MCF 10A (cell line): Measurements from ENCODE around the gene AGBL3. TPM values are rescaled to one million over a fixed set of nuclear protein-coding genes. Genes with fewer than 3 reads are reported as not detected.

Source experiments
- BruUV-seq: library from RNA; stranded (reverse); fragments of 400-500 nt; replicated peaks from 2 replicates; lab custom pipeline; 2021; lab: Mats Ljungman, UMichigan
- CTCF ChIA-PET: fragments of 300-600 bp; sonication (Branson Sonifier 250); formaldehyde crosslinking; extraction: SDS; loops from one replicate; lab custom pipeline; 2021; ENCODE audit warnings: antibody characterized with exemption, inconsistent platforms; lab: Yijun Ruan, JAX
- POLR2A ChIA-PET: fragments of 300-600, 350-650 bp; sonication (Branson Sonifier 250); formaldehyde crosslinking; extraction: SDS; loops from one replicate; lab custom pipeline; 2020; ENCODE audit warnings: antibody characterized with exemption, inconsistent platforms; lab: Yijun Ruan, JAX
- DNase-seq: peaks from one replicate; pipeline ENCODE4 v3.0.0-alpha.2; 2018; ENCODE audit not compliant: unreplicated experiment
- H3K27ac Mint-ChIP-seq: one replicate; pipeline ENCODE4 v1.8.0; 2022; ENCODE audit warnings: mild to moderate bottlenecking, low read depth, mixed read lengths; ENCODE audit not compliant: unreplicated experiment
- H3K27me3 Mint-ChIP-seq: one replicate; pipeline ENCODE4 v1.8.0; 2022; ENCODE audit warnings: mixed read lengths; ENCODE audit not compliant: insufficient read depth, unreplicated experiment
- H3K36me3 Mint-ChIP-seq: one replicate; pipeline ENCODE4 v1.8.0; 2022; ENCODE audit warnings: mild to moderate bottlenecking, moderate library complexity, mixed read lengths; ENCODE audit not compliant: insufficient read depth, unreplicated experiment
- H3K4me1 Mint-ChIP-seq: one replicate; pipeline ENCODE4 v1.8.0; 2022; ENCODE audit warnings: mixed read lengths; ENCODE audit not compliant: insufficient read depth, unreplicated experiment
- H3K4me3 Mint-ChIP-seq: one replicate; pipeline ENCODE4 v1.8.0; 2022; ENCODE audit warnings: mild to moderate bottlenecking, moderate library complexity, mixed read lengths; ENCODE audit not compliant: unreplicated experiment
- H3K9me3 Mint-ChIP-seq: one replicate; pipeline ENCODE4 v1.8.0; 2022; ENCODE audit warnings: mixed read lengths; ENCODE audit not compliant: unreplicated experiment
- intact Hi-C: fragments of 100-400 bp; cut with micrococcal nuclease; formaldehyde crosslinking; loops from 2 replicates; pipeline ENCODE4 v1.14.1; 2022
- total RNA-seq: library from RNA; stranded (reverse); gene quantifications from 2 replicates; pipeline ENCODE4 v1.2.3, GENCODE V29; 2022
- TF ChIP-seq, protein P1 (sequence below): fragments of 200-600 bp; IDR thresholded peaks from one replicate; pipeline ENCODE4 v1.8.0; 2022; ENCODE audit warnings: antibody characterized with exemption, mild to moderate bottlenecking; ENCODE audit not compliant: unreplicated experiment

AGBL3 gene
- total RNA-seq, 1 experiment from 2014 or later = 1.8 TPM

DNA sequence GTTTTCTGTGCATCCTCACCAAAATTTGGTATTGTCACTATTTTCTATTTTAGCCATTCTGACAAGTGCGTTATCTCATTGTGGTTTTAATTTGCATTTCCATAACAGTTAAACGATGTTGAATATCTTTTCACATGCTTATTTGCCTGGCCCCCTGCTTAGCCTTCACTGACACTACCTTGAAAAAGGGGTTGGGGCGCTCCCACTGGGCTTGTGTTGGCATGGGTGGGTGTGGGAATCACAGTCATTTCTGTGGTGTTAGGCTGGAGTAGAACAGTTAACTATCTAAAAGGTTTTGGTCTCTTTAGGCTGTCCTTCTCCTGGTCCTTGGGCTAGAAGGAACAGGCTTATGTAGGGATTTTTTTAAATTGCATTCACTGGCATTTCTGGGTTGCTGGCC, 89.4 kb downstream of the AGBL3 start:
- Mint-ChIP-seq H3K9me3 (no peaks in the 10 kb centered on the region), H3K4me1 (no peaks in the 10 kb centered on the region), H3K27me3 (peaks cover 37% of the 10 kb centered on the region), H3K4me3 (no peak overlapping the region), H3K27ac (no peak overlapping the region), H3K36me3 (no peaks in the 10 kb centered on the region)
- no peak for DNase-seq
- BruUV-seq = no TSS peak
- POLR2A ChIA-PET = interaction anchor here (0.7 kb wide), 1 partner anchor 16 kb away, joined by 3 read pairs; no protein-coding TSS in a partner anchor
- TF ChIP-seq, protein P1, sequence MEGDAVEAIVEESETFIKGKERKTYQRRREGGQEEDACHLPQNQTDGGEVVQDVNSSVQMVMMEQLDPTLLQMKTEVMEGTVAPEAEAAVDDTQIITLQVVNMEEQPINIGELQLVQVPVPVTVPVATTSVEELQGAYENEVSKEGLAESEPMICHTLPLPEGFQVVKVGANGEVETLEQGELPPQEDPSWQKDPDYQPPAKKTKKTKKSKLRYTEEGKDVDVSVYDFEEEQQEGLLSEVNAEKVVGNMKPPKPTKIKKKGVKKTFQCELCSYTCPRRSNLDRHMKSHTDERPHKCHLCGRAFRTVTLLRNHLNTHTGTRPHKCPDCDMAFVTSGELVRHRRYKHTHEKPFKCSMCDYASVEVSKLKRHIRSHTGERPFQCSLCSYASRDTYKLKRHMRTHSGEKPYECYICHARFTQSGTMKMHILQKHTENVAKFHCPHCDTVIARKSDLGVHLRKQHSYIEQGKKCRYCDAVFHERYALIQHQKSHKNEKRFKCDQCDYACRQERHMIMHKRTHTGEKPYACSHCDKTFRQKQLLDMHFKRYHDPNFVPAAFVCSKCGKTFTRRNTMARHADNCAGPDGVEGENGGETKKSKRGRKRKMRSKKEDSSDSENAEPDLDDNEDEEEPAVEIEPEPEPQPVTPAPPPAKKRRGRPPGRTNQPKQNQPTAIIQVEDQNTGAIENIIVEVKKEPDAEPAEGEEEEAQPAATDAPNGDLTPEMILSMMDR = no peak
- intact Hi-C loops = no loop called here
- CTCF ChIA-PET = no interaction called here

DNA sequence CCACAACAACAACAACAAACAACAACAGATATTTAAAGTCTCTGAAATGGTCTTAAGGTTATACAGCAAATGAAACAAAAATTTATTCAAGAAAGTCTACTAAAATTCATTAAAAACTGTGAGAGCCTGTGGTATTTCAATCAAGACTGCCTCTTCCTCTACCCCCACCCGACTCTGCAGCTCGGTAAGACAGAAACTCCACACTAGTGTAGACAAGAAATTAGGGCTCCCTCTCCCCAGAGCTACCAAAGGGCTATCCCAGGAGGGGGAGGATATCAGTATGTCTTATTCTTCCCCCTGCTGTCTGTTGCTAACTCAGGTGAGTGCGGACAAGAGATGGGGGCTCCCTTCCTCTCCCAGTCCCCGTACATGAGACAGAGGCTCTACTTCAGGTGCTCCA, 90.6 kb downstream of the AGBL3 start:
- H3K4me1 Mint-ChIP-seq = no peaks in the 10 kb centered on the region
- ChIA-PET POLR2A (no interaction called here), CTCF (no interaction called here)
- BruUV-seq = no TSS peak
- TF ChIP-seq, protein P1 = no peak
- H3K36me3 Mint-ChIP-seq = no peaks in the 10 kb centered on the region
- no peak overlapping the region for H3K27ac Mint-ChIP-seq
- H3K27me3 Mint-ChIP-seq = peaks cover 37% of the 10 kb centered on the region
- intact Hi-C loops = no loop called here
- no peak for DNase-seq
- no peaks in the 10 kb centered on the region for H3K9me3 Mint-ChIP-seq
- H3K4me3 Mint-ChIP-seq = no peak overlapping the region

DNA sequence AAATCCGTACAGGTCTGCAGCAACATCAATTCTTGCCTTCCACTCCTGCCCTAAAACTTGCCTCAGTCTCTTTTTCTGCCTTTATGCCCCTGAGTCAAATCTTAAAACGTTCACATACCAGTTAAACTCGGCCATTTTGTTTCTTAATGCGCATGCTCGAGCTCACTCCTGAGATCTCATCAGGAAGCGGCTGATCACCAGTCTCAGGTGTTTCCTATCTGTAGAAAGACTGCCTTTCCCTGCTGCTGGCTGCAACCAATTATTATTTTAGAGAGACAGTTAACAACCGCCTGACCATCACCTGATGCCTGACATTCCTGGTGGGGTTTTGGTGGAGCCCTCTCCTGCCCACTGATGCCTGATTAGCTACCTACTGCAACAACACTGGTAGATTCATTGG, 91.3 kb downstream of the AGBL3 start:
- Mint-ChIP-seq H3K4me3 (no peak overlapping the region), H3K27ac (no peak overlapping the region), H3K4me1 (no peaks in the 10 kb centered on the region), H3K9me3 (no peaks in the 10 kb centered on the region), H3K36me3 (no peaks in the 10 kb centered on the region), H3K27me3 (peaks cover 37% of the 10 kb centered on the region)
- TF ChIP-seq, protein P1 = no peak
- BruUV-seq = no TSS peak
- ChIA-PET CTCF (no interaction called here), POLR2A (no interaction called here)
- DNase-seq = no peak
- intact Hi-C loops = no loop called here

DNA sequence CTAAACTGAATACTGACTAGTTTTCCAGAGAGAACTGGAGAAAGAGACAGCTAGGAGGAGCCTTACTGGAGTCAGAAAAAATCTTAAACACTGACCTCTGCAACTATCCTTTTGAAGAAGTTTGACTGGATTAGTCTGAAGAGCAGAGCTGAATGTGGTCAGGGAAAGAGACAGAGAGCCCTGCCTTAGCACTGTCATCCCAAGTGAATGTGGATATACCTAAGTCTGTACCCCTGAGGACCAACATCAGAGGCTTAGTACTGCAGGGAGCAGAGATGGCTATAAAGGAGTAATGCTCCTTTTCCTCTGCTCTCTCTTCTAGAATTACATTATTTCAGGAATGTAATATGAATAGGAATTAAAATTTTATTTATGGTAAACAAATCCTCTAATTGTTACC, 91.7 kb downstream of the AGBL3 start:
- Mint-ChIP-seq H3K9me3 (no peaks in the 10 kb centered on the region), H3K27ac (no peak overlapping the region), H3K27me3 (peaks cover 37% of the 10 kb centered on the region), H3K4me3 (no peak overlapping the region), H3K4me1 (no peaks in the 10 kb centered on the region), H3K36me3 (no peaks in the 10 kb centered on the region)
- BruUV-seq = no TSS peak
- intact Hi-C loops = no loop called here
- CTCF ChIA-PET = no interaction called here
- no peak for DNase-seq
- POLR2A ChIA-PET = no interaction called here
- TF ChIP-seq, protein P1 = no peak
